Measurements from ENCODE around the gene SYP. TPM values are rescaled to one million over a fixed set of nuclear protein-coding genes. Genes with fewer than 3 reads are reported as not detected.

SYP gene
- total and polyA plus RNA-seq, 2 donors (not counting 3 experiments of a cell fraction or from before 2014, with no cell fraction given), result 0.21 to 0.77 TPM

DNA sequence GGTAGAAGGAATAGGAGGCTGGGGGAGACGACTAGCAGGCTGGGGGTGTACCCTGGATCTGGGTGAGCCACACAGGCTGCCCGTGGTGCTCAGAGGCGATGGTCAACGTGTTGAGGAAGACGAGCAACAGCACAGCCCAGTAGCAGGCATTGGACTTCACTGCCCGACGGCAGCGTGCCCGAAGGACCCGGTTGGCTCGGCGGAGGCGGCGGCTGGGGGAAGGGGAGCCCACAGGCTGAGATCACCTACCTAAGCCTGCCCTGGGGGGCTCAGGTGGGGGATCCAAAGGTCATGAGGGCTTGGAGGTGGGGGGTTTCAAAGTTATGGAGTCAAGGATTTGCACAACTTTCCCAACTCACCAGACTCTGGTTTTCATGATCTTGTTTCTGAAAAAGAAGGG lies 25.9 kb upstream of the SYP start:
- Histone ChIP-seq H2AFZ (ENCODE audit: low read depth, low read length) (no peak overlapping the region), H3K4me2 (ENCODE audit: insufficient read depth, low read length) (no peak overlapping the region), H3K4me3 (replicated peaks in 1 of 3; ENCODE audit: insufficient read depth in 1 of 3, low read depth in 1 of 3, low read length in 3 of 3) (no peak overlapping the region), H3K36me3 (ENCODE audit: control insufficient read depth in 2 of 2, extremely low read depth in 1 of 2, insufficient read depth in 2 of 2, low read length in 2 of 2) (no peaks in the 10 kb centered on the region), H3K27ac (ENCODE audit: insufficient read depth, low read depth, low read length) (no peak overlapping the region), H3K79me2 (ENCODE audit: control insufficient read depth, insufficient read depth, low read length) (no peaks in the 10 kb centered on the region), H3K4me1 (ENCODE audit: control insufficient read depth, extremely low read depth, insufficient read depth, low read length) (no peaks in the 10 kb centered on the region), H4K20me1 (replicated peaks; ENCODE audit: control insufficient read depth, extremely low read depth, insufficient read depth, low read length) (no peaks in the 10 kb centered on the region), H3K9me3 (replicated peaks; ENCODE audit: control insufficient read depth, insufficient read depth, low read length) (no peaks in the 10 kb centered on the region), H3K9ac (replicated peaks; ENCODE audit: extremely low read depth, insufficient read depth, low read length) (no peak overlapping the region), H3K9me1 (replicated peaks; ENCODE audit: control insufficient read depth, extremely low read depth, insufficient read depth, low read length) (no peaks in the 10 kb centered on the region), H3K27me3 (ENCODE audit: control insufficient read depth in 2 of 2, insufficient read depth in 2 of 2, low read length in 2 of 2) (peaks cover 0 to 2% of the 10 kb centered on the region in 2 experiments)
- FAIRE-seq (no peak), DNase-seq (ENCODE audit: low read depth, low spot score) (no peak)
- intact Hi-C loops (cut with micrococcal nuclease), result no loop called here
- ChIA-PET CTCF (no interaction called here), POLR2A (no interaction called here)
- no TSS peak for BruUV-seq (replicated peaks)
- dilution Hi-C loops (cut with MboI; ENCODE audit: extremely low pct_ligation_motif_present, low sequenced_read_pairs), result no loop called here
- TF ChIP-seq POLR2AphosphoS5 (IDR thresholded peaks at IDR 0.05; ENCODE audit: insufficient read depth, low read depth, low read length) (no peak), EZH2 (IDR thresholded peaks at IDR 0.05; ENCODE audit: borderline replicate concordance, low read depth, low read length, severe bottlenecking) (no peak), JUN (IDR thresholded peaks at IDR 0.05; ENCODE audit: borderline replicate concordance, insufficient read depth, insufficient read length, low read depth) (no peak)

DNA sequence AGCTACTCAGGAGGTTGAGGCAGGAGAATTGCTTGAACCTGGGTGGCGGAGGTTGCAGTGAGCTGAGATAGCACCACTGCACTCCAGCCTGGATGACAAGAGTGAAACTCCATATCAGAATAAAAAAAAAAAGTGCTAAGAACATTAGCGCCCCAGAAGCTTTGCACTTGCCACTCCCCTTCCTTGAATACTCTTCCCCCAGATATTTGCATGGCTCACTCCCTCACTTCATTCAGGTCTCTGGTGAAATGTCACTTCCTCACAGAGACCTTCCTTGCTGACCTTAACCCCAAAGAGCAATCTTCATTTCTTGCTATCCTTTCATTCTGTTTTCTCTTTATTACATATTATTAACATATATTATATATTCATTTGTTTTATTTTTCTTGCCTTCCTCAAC lies 21.9 kb upstream of the SYP start:
- Histone ChIP-seq H3K9me1 (replicated peaks; ENCODE audit: control insufficient read depth, extremely low read depth, insufficient read depth, low read length) (no peaks in the 10 kb centered on the region), H2AFZ (ENCODE audit: low read depth, low read length) (no peak overlapping the region), H3K4me3 (replicated peaks in 1 of 3; ENCODE audit: insufficient read depth in 1 of 3, low read depth in 1 of 3, low read length in 3 of 3) (no peak overlapping the region), H3K36me3 (ENCODE audit: control insufficient read depth in 2 of 2, extremely low read depth in 1 of 2, insufficient read depth in 2 of 2, low read length in 2 of 2) (no peaks in the 10 kb centered on the region), H3K27ac (ENCODE audit: insufficient read depth, low read depth, low read length) (no peak overlapping the region), H3K79me2 (ENCODE audit: control insufficient read depth, insufficient read depth, low read length) (no peaks in the 10 kb centered on the region), H4K20me1 (replicated peaks; ENCODE audit: control insufficient read depth, extremely low read depth, insufficient read depth, low read length) (no peaks in the 10 kb centered on the region), H3K9ac (replicated peaks; ENCODE audit: extremely low read depth, insufficient read depth, low read length) (no peak overlapping the region), H3K4me1 (ENCODE audit: control insufficient read depth, extremely low read depth, insufficient read depth, low read length) (no peaks in the 10 kb centered on the region), H3K9me3 (replicated peaks; ENCODE audit: control insufficient read depth, insufficient read depth, low read length) (no peaks in the 10 kb centered on the region), H3K4me2 (ENCODE audit: insufficient read depth, low read length) (no peak overlapping the region), H3K27me3 (ENCODE audit: control insufficient read depth in 2 of 2, insufficient read depth in 2 of 2, low read length in 2 of 2) (peaks cover 0 to 3% of the 10 kb centered on the region in 2 experiments)
- ChIA-PET POLR2A (no interaction called here), CTCF (no interaction called here)
- no peak for DNase-seq (ENCODE audit: low read depth, low spot score)
- TF ChIP-seq, protein P1, sequence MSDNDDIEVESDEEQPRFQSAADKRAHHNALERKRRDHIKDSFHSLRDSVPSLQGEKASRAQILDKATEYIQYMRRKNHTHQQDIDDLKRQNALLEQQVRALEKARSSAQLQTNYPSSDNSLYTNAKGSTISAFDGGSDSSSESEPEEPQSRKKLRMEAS (IDR thresholded peaks at IDR 0.05; ENCODE audit: insufficient read depth, insufficient read length), result no peak
- TF ChIP-seq JUN (IDR thresholded peaks at IDR 0.05; ENCODE audit: borderline replicate concordance, insufficient read depth, insufficient read length, low read depth) (no peak), MYC (IDR thresholded peaks at IDR 0.05; ENCODE audit: low read depth, low read length) (no peak), EZH2 (IDR thresholded peaks at IDR 0.05; ENCODE audit: borderline replicate concordance, low read depth, low read length, severe bottlenecking) (no peak), POLR2AphosphoS5 (IDR thresholded peaks at IDR 0.05; ENCODE audit: insufficient read depth, low read depth, low read length) (no peak), FOS (IDR thresholded peaks at IDR 0.05; ENCODE audit: borderline replicate concordance, insufficient read depth, low read length) (no peak), CTCF (IDR thresholded peaks at IDR 0.05; ENCODE audit: extremely low read depth in 1 of 2, insufficient read depth in 1 of 2, low read depth in 1 of 2, low read length in 2 of 2) (no peak)
- dilution Hi-C loops (cut with MboI; ENCODE audit: extremely low pct_ligation_motif_present, low sequenced_read_pairs), result no loop called here
- no TSS peak for BruUV-seq (replicated peaks)
- FAIRE-seq, result no peak
- intact Hi-C loops (cut with micrococcal nuclease), result no loop called here
